Tibial nerve (tissue), 4 donors: ENCODE results near the gene CYGB. TPM values are rescaled to one million over a fixed set of nuclear protein-coding genes. Genes with fewer than 3 reads are reported as not detected.
A peak's percentile ranks its signal among the peaks of the same experiment; 100 is the strongest.

Experiments used
- DNase-seq, 2 donors: peaks; one replicate each; pipeline ENCODE4 v3.0.0-alpha.2; 2019; ENCODE audit warnings: low spot score in 2 of 2
- H3K27ac ChIP-seq, 4 donors: fragments of 200-600 bp; sonication (generic) in 3 of 4; one replicate each; pipeline ENCODE4 v1.5.1; 2017 to 2019; ENCODE audit warnings: mild to moderate bottlenecking in 1 of 4
- H3K27me3 ChIP-seq, 2 donors: fragments of 200-600 bp; sonication (generic) in 1 of 2; one replicate each; pipeline versions ENCODE4 v1.5.1 to v1.6.0; 2017 to 2019
- H3K36me3 ChIP-seq, 3 donors: fragments of 200-600 bp; sonication (generic); one replicate each; pipeline ENCODE4 v1.5.1; 2018 to 2019
- H3K4me1 ChIP-seq, 4 donors: fragments of 200-600 bp; sonication (generic) in 3 of 4; one replicate each; pipeline ENCODE4 v1.5.1; 2017 to 2019
- H3K4me3 ChIP-seq, 4 donors: fragments of 200-600 bp; sonication (generic) in 3 of 4; one replicate each; pipeline ENCODE4 v1.5.1; 2017 to 2019; ENCODE audit warnings: mild to moderate bottlenecking in 1 of 4, moderate library complexity in 1 of 4
- H3K9me3 ChIP-seq, 4 donors: fragments of 200-600 bp; sonication (generic) in 3 of 4; one replicate each; pipeline ENCODE4 v1.5.1; 2017 to 2019
- EP300 ChIP-seq, 2 donors: sonication (generic); formaldehyde crosslinking; IDR thresholded peaks; one replicate each; pipeline ENCODE4 v1.6.1; 2017; ENCODE audit warnings: antibody characterized with exemption in 2 of 2, mild to moderate bottlenecking in 1 of 2
- POLR2A ChIP-seq, 2 donors: fragments of 450-650 bp; IDR thresholded peaks; one replicate each; pipeline ENCODE4 v1.6.1; 2017; ENCODE audit warnings: antibody characterized with exemption in 2 of 2, mild to moderate bottlenecking in 2 of 2, moderate library complexity in 2 of 2
- WGBS, 2 donors: methylation state at CpG; one replicate each; pipeline ENCODE4 v1.1.5; 2018; 5-methylcytosine and 5-hydroxymethylcytosine counted together
- total RNA-seq, 4 donors: library from RNA; depleted of rRNA; stranded (reverse); fragments of >200 nt; gene quantifications; one replicate each; pipeline ENCODE4 v1.1.0, GENCODE V29; 2016
- TF ChIP-seq, protein P1 (sequence below), 5 experiments: fragments of 200-600 bp in 3 of 5; fragments of 450-650 bp in 2 of 5; sonication (generic) in 3 of 5; IDR thresholded peaks; one replicate each; pipeline ENCODE4 v1.5.1; 2016 to 2019; ENCODE audit warnings: antibody characterized with exemption in 5 of 5, mild to moderate bottlenecking in 3 of 5, moderate library complexity in 2 of 5

The CYGB gene
- total RNA-seq, 4 donors from 2014 or later = 40.2 to 59.2 (median 48.8) TPM

- TF ChIP-seq, protein P1, sequence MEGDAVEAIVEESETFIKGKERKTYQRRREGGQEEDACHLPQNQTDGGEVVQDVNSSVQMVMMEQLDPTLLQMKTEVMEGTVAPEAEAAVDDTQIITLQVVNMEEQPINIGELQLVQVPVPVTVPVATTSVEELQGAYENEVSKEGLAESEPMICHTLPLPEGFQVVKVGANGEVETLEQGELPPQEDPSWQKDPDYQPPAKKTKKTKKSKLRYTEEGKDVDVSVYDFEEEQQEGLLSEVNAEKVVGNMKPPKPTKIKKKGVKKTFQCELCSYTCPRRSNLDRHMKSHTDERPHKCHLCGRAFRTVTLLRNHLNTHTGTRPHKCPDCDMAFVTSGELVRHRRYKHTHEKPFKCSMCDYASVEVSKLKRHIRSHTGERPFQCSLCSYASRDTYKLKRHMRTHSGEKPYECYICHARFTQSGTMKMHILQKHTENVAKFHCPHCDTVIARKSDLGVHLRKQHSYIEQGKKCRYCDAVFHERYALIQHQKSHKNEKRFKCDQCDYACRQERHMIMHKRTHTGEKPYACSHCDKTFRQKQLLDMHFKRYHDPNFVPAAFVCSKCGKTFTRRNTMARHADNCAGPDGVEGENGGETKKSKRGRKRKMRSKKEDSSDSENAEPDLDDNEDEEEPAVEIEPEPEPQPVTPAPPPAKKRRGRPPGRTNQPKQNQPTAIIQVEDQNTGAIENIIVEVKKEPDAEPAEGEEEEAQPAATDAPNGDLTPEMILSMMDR (IDR thresholded peaks at IDR 0.05) = peak in 4 of 5 experiments; percentile 36 to 69 (median 48)
- TF ChIP-seq EP300 (IDR thresholded peaks at IDR 0.05) (peak in 1 of 2 donors; percentile 56), POLR2A (IDR thresholded peaks at IDR 0.05) (peak; percentile 45 to 79)
- H3K4me1 ChIP-seq = peaks cover 0 to 84% (median 33%) of the 10 kb centered on the region in 4 donors
- peak overlapping the region; percentile 15 to 49 (median 25) for H3K4me3 ChIP-seq
- no peaks in the 10 kb centered on the region for H3K9me3 ChIP-seq
- no peaks in the 10 kb centered on the region for H3K27me3 ChIP-seq
- 4 to 8% methylated on average over 22 to 23 of the region's 27 CpGs for WGBS, 2 donors
- H3K27ac ChIP-seq = peak overlapping the region; percentile 22 to 82 (median 70)
- peak; percentile 88 to 91 for DNase-seq
- no peaks in the 10 kb centered on the region for H3K36me3 ChIP-seq
These were observed 3.1 kb upstream of the CYGB start for GRCh38 chr17:76540381-76541300.

DNA sequence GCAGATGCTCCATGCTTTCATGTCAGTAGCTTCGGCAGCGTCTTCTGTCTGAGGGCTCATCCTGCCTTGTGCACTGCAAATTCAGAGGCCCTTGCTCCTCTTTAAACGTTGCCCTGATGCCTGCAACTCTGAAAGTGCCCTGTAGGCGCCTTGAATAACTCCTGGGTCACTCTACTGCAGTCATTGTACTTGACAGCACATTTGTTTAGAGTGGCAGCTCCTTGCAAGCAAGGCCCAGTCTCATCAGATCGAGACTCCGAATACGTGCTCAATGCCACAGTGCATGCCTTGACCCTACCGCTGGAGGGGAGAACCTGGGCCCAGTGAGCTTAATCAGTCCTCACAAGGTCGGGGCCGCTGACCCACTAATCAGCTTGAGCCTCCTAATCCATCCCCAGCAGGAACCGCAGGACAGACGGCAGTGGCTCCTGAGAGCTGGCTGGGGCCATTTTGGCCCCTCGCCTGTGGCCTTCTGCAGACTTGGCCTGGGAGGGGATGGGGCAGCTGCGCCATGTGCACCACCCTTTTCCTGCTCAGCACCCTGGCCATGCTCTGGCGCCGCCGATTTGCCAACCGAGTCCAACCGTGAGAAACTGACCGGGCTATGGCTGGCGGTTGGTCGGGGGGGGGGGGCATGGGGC, 2.2 kb upstream of the CYGB start, which contains the start of gene PRCD:
PRCD (plus strand) TSS at position 414 of the 641 bp plus-strand sequence; CDS start at position 512, 98 bp downstream.
- peaks cover 0 to 82% (median 31%) of the 10 kb centered on the region in 4 donors for H3K4me1 ChIP-seq
- no peaks in the 10 kb centered on the region for H3K36me3 ChIP-seq
- DNase-seq = no peak
- H3K9me3 ChIP-seq = no peaks in the 10 kb centered on the region
- H3K4me3 ChIP-seq = peak within 1 kb of the TSS; percentile 15 to 49 (median 25)
- 80 to 85% methylated on average over 19 to 20 of the region's 22 CpGs for WGBS, 2 donors
- TF ChIP-seq EP300 (IDR thresholded peaks at IDR 0.05) = no peak
- no peak for TF ChIP-seq POLR2A (IDR thresholded peaks at IDR 0.05)
- TF ChIP-seq, protein P1 (IDR thresholded peaks at IDR 0.05) = no peak
- H3K27ac ChIP-seq = peak within 1 kb of the TSS; percentile 22 to 91 (median 76)
- no peaks in the 10 kb centered on the region for H3K27me3 ChIP-seq

DNA sequence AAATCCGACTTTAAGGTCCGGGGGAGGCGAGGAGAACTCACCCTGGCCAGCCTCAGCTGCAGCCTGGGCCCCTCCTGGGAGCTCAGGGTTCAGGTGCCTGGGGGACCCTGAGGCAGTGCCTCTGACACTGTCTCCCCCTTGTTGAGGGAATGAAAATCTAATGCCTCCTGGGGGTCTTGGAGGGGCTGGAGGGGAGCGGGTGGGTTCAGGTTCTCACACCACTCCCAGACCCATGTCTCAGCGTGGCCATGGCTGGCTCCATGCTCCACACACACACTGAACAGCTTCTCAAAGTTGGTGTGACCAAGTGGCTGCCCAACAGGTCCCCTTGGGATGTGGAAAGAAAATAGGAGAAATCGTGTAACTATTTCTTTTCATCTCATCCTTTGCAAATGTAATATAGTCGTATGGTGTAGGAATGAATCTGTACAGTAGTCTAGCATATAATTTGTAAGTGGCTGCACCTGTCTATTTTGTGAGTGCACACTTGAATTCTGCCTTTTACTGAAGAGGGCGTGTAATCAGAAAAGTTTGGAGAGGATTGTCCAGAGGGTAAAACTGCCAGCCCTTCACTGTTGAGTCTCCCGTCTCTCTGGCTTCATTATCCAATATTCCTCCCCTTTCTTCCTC, 1.5 kb upstream of the CYGB start:
- no peaks in the 10 kb centered on the region for H3K27me3 ChIP-seq
- H3K36me3 ChIP-seq = no peaks in the 10 kb centered on the region
- no peaks in the 10 kb centered on the region for H3K9me3 ChIP-seq
- TF ChIP-seq, protein P1 (IDR thresholded peaks at IDR 0.05) = no peak
- WGBS, 2 donors = 88 to 91% methylated on average over 5 to 9 of the region's 9 CpGs
- peaks cover 0 to 75% (median 25%) of the 10 kb centered on the region in 4 donors for H3K4me1 ChIP-seq
- DNase-seq = no peak
- H3K4me3 ChIP-seq = no peak overlapping the region
- H3K27ac ChIP-seq = peak overlapping the region in 3 of 4 donors; percentile 69 to 91 (median 87)

DNA sequence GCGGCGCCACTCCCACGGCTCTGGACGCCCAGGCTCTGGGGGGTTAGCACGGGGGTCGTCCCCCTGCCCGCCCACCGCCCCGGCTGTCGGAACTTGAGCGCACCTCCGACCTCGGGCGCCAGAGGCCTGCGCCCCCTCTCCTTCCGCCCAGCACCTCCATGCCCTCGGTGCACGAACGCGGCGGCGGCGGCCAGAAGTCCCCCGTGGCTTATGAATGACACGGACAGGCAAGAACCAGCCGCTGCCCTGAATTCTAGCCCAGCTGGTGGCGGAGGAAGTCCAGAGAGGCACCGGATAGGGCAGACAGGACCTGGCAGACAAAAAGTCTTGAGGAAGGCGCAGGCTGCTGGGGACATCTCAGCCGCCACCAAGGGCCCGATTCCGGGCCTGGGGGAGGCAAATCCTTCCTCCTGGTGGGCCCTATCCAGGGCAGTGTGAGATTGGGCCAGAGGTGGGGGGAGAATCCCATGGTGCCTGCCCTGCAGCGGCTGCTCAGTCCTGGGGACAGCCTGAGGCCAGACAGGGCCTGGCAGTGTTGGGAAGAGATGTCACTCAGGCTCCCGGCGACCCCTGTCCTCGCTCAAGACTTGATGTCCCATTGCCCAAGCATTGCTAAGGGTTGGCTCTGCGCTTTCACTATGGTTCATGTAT, 897 bp upstream of the CYGB start:
- Histone ChIP-seq H3K9me3 (no peaks in the 10 kb centered on the region), H3K27me3 (no peaks in the 10 kb centered on the region), H3K36me3 (no peaks in the 10 kb centered on the region), H3K27ac (peak overlapping the region; percentile 69 to 91 (median 80)), H3K4me1 (peaks cover 0 to 69% (median 21%) of the 10 kb centered on the region in 4 donors), H3K4me3 (peak overlapping the region; percentile 21 to 61 (median 40))
- no peak for DNase-seq
- TF ChIP-seq, protein P1 (IDR thresholded peaks at IDR 0.05) = no peak
- no peak for TF ChIP-seq POLR2A (IDR thresholded peaks at IDR 0.05)
- no peak for TF ChIP-seq EP300 (IDR thresholded peaks at IDR 0.05)
- 40 to 51% methylated on average over 12 to 31 of the region's 37 CpGs for WGBS, 2 donors
